WTC11 (cell line): ENCODE measurements around the gene TRIM44. TPM values are rescaled to one million over a fixed set of nuclear protein-coding genes. Genes with fewer than 3 reads are reported as not detected.

Experiments
- ATAC-seq: fragments of 200-7000 bp; cut with Tn5 transposase; 2 replicates; pipeline ENCODE4 v1.10.0; 2021; ENCODE audit warnings: mild to moderate bottlenecking, moderate library complexity
- CTCF ChIA-PET: fragments of 300-600 bp; sonication (Branson Sonifier 250); formaldehyde crosslinking; loops from one replicate; lab custom pipeline; 2021; ENCODE audit warnings: antibody characterized with exemption; lab: Charles Lee
- POLR2A ChIA-PET: fragments of 350-600 bp; sonication (Branson Sonifier 250); formaldehyde crosslinking; loops from one replicate; lab custom pipeline; 2021; ENCODE audit warnings: antibody characterized with exemption; lab: Charles Lee
- DNase-seq: peaks from one replicate; pipeline ENCODE4 v3.0.0; 2021; ENCODE audit warnings: low spot score
- H3K27ac Mint-ChIP-seq: 2 replicates; pipeline ENCODE4 v1.8.0; 2021; ENCODE audit warnings: mixed read lengths
- H3K27me3 Mint-ChIP-seq: 2 replicates; pipeline ENCODE4 v1.8.0; 2021; ENCODE audit warnings: low read depth, mild to moderate bottlenecking, moderate library complexity, mixed read lengths
- H3K36me3 Mint-ChIP-seq: 2 replicates; pipeline ENCODE4 v1.8.0; 2021; ENCODE audit warnings: mixed read lengths
- H3K4me1 Mint-ChIP-seq: 2 replicates; pipeline ENCODE4 v1.8.0; 2022; ENCODE audit warnings: mixed read lengths
- H3K4me3 Mint-ChIP-seq: 2 replicates; pipeline ENCODE4 v1.8.0; 2021; ENCODE audit warnings: mild to moderate bottlenecking, moderate library complexity, mixed read lengths
- H3K9me3 Mint-ChIP-seq: 2 replicates; pipeline ENCODE4 v1.8.0; 2021; ENCODE audit warnings: mixed read lengths
- ATF1 ChIP-seq: sonication (generic); formaldehyde crosslinking; IDR thresholded peaks from 2 replicates; pipeline ENCODE4 v1.8.1; 2023; ENCODE audit warnings: mild to moderate bottlenecking, moderate library complexity, missing genetic modification reagents
- CREM ChIP-seq: sonication (generic); formaldehyde crosslinking; IDR thresholded peaks from 2 replicates; pipeline ENCODE4 v1.8.1; 2022; ENCODE audit warnings: mild to moderate bottlenecking, missing genetic modification reagents, moderate library complexity
- ETV6 ChIP-seq: sonication (generic); formaldehyde crosslinking; IDR thresholded peaks from 2 replicates; pipeline ENCODE4 v1.8.1; 2022; ENCODE audit warnings: mild to moderate bottlenecking, missing genetic modification reagents
- GRHL2 ChIP-seq: fragments of 250-450 bp; sonication (Bioruptor Pico); IDR thresholded peaks from 2 replicates; pipeline ENCODE4 v1.8.0; 2022; ENCODE audit warnings: mild to moderate bottlenecking, moderate library complexity; ENCODE audit not compliant: insufficient replicate concordance, severe bottlenecking
- KAT7 ChIP-seq: sonication (generic); formaldehyde crosslinking; IDR thresholded peaks from 2 replicates; pipeline ENCODE4 v1.8.1; 2023; ENCODE audit warnings: missing genetic modification reagents, mild to moderate bottlenecking, borderline replicate concordance
- MXD4 ChIP-seq: fragments of 250-450 bp; sonication (Bioruptor Pico); IDR thresholded peaks from 2 replicates; pipeline ENCODE4 v1.8.0; 2021; ENCODE audit warnings: mild to moderate bottlenecking, moderate library complexity, borderline replicate concordance
- RELA ChIP-seq: sonication (generic); formaldehyde crosslinking; IDR thresholded peaks from 2 replicates; pipeline ENCODE4 v1.8.1; 2022; ENCODE audit warnings: missing genetic modification reagents, mild to moderate bottlenecking, borderline replicate concordance
- SMAD3 ChIP-seq: sonication (generic); formaldehyde crosslinking; IDR thresholded peaks from 2 replicates; pipeline ENCODE4 v1.8.0; 2022; ENCODE audit warnings: missing genetic modification reagents, mild to moderate bottlenecking, borderline replicate concordance
- SMAD4 ChIP-seq: sonication (generic); formaldehyde crosslinking; IDR thresholded peaks from 2 replicates; pipeline ENCODE4 v1.8.0; 2022; ENCODE audit warnings: mild to moderate bottlenecking, missing genetic modification reagents
- ZNF416 ChIP-seq: fragments of 250-450 bp; sonication (Bioruptor Pico); IDR thresholded peaks from 2 replicates; pipeline ENCODE4 v1.9.0; 2021; ENCODE audit warnings: mild to moderate bottlenecking, inconsistent platforms
- total RNA-seq: library from RNA; stranded (reverse); gene quantifications from 3 replicates; pipeline ENCODE4 v1.2.3, GENCODE V29; 2021
- TF ChIP-seq, protein P1 (sequence below): sonication (generic); formaldehyde crosslinking; IDR thresholded peaks from 2 replicates; pipeline ENCODE4 v1.8.1; 2022; ENCODE audit warnings: low read depth, mild to moderate bottlenecking, moderate library complexity, missing genetic modification reagents, borderline replicate concordance
- TF ChIP-seq, protein P2 (sequence below): sonication (generic); formaldehyde crosslinking; IDR thresholded peaks from 2 replicates; pipeline ENCODE4 v1.8.0; 2022; ENCODE audit warnings: mild to moderate bottlenecking, missing genetic modification reagents
- TF ChIP-seq, protein P3 (sequence below): sonication (generic); formaldehyde crosslinking; IDR thresholded peaks from 2 replicates; pipeline ENCODE4 v1.8.1; 2023; ENCODE audit warnings: mild to moderate bottlenecking, missing genetic modification reagents, borderline replicate concordance
- TF ChIP-seq, protein P4 (sequence below): fragments of 250-450 bp; sonication (Bioruptor Pico); IDR thresholded peaks from 2 replicates; pipeline ENCODE4 v1.9.0; 2021; ENCODE audit warnings: mild to moderate bottlenecking
- TF ChIP-seq, protein P5 (sequence below): fragments of 250-450 bp; sonication (Bioruptor Pico); conservative IDR thresholded peaks from 2 replicates; pipeline ENCODE4 v1.9.0; 2021; ENCODE audit warnings: mild to moderate bottlenecking

Gene TRIM44
- total RNA-seq, 1 experiment from 2014 or later: 27.4 TPM

DNA sequence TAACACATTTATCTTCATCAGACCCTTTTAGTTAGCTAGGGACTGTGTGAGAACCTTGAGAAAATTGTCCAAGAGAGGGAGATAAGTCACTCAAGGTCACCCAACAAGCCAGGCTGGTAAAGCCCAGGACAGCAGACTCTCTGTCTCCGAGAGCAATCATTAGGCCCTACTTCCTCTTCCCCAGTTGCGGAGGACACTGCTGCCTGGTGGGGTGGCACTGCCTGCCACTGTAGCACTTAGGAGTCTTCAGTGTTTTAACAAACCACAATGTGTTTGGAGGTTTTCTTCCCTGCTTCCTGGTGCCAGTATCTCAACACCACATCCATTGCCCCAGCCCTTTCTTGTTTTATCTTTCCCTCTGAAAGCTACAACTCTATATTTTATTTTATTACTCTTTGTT is 149.2 kb downstream of the TRIM44 start:
- Mint-ChIP-seq H3K36me3 (no peaks in the 10 kb centered on the region), H3K27me3 (no peaks in the 10 kb centered on the region), H3K9me3 (no peaks in the 10 kb centered on the region), H3K4me1 (peaks cover 7% of the 10 kb centered on the region; the same call in 1 of the 2 replicates)
- ChIA-PET CTCF (interaction anchor here (3.7 kb wide), 1 partner anchor 10 kb away, joined by 56 read pairs; no protein-coding TSS in a partner anchor), POLR2A (no interaction called here)
- ATAC-seq: no peak
- TF ChIP-seq CREM (CRISPR knock-in tag) (no peak), GRHL2 (CRISPR knock-in tag) (no peak), KAT7 (CRISPR knock-in tag) (no peak), SMAD4 (no peak), RELA (CRISPR knock-in tag) (no peak), ATF1 (CRISPR knock-in tag) (no peak), ZNF416 (no peak)
- TF ChIP-seq, protein P1, sequence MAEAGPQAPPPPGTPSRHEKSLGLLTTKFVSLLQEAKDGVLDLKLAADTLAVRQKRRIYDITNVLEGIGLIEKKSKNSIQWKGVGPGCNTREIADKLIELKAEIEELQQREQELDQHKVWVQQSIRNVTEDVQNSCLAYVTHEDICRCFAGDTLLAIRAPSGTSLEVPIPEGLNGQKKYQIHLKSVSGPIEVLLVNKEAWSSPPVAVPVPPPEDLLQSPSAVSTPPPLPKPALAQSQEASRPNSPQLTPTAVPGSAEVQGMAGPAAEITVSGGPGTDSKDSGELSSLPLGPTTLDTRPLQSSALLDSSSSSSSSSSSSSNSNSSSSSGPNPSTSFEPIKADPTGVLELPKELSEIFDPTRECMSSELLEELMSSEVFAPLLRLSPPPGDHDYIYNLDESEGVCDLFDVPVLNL (CRISPR knock-in tag): no peak
- TF ChIP-seq, protein P2, sequence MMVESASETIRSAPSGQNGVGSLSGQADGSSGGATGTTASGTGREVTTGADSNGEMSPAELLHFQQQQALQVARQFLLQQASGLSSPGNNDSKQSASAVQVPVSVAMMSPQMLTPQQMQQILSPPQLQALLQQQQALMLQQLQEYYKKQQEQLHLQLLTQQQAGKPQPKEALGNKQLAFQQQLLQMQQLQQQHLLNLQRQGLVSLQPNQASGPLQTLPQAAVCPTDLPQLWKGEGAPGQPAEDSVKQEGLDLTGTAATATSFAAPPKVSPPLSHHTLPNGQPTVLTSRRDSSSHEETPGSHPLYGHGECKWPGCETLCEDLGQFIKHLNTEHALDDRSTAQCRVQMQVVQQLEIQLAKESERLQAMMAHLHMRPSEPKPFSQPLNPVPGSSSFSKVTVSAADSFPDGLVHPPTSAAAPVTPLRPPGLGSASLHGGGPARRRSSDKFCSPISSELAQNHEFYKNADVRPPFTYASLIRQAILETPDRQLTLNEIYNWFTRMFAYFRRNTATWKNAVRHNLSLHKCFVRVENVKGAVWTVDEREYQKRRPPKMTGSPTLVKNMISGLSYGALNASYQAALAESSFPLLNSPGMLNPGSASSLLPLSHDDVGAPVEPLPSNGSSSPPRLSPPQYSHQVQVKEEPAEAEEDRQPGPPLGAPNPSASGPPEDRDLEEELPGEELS (CRISPR knock-in tag): no peak
- TF ChIP-seq, all 79 proteins: peak for 0
- no peak overlapping the region for H3K27ac Mint-ChIP-seq
- no peak for DNase-seq
- H3K4me3 Mint-ChIP-seq: no peak overlapping the region

DNA sequence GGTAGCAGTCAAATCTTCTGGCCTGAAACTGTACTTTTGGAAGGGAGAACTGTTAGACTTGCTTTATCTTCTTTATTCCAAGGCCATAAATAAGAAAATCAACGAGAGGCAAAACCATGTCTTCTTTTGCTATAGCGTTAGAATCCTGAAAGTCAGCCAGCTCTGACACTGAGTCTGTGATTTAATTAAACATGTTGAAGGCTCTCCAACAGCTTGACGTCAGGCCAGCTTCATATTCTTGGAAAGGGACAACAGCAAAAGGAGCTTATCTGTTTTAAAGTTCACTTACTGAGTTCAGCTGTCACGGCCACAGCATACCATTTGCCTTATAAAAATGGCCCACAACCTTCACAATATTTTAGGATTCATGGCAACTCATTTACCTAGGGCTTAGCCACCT is 150.3 kb downstream of the TRIM44 start:
- TF ChIP-seq KAT7 (CRISPR knock-in tag) (no peak), SMAD3 (CRISPR knock-in tag) (no peak), ETV6 (no peak), MXD4 (CRISPR knock-in tag) (no peak), ZNF416 (no peak)
- TF ChIP-seq, protein P3, sequence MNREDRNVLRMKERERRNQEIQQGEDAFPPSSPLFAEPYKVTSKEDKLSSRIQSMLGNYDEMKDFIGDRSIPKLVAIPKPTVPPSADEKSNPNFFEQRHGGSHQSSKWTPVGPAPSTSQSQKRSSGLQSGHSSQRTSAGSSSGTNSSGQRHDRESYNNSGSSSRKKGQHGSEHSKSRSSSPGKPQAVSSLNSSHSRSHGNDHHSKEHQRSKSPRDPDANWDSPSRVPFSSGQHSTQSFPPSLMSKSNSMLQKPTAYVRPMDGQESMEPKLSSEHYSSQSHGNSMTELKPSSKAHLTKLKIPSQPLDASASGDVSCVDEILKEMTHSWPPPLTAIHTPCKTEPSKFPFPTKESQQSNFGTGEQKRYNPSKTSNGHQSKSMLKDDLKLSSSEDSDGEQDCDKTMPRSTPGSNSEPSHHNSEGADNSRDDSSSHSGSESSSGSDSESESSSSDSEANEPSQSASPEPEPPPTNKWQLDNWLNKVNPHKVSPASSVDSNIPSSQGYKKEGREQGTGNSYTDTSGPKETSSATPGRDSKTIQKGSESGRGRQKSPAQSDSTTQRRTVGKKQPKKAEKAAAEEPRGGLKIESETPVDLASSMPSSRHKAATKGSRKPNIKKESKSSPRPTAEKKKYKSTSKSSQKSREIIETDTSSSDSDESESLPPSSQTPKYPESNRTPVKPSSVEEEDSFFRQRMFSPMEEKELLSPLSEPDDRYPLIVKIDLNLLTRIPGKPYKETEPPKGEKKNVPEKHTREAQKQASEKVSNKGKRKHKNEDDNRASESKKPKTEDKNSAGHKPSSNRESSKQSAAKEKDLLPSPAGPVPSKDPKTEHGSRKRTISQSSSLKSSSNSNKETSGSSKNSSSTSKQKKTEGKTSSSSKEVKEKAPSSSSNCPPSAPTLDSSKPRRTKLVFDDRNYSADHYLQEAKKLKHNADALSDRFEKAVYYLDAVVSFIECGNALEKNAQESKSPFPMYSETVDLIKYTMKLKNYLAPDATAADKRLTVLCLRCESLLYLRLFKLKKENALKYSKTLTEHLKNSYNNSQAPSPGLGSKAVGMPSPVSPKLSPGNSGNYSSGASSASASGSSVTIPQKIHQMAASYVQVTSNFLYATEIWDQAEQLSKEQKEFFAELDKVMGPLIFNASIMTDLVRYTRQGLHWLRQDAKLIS (CRISPR knock-in tag): no peak
- TF ChIP-seq, protein P4, sequence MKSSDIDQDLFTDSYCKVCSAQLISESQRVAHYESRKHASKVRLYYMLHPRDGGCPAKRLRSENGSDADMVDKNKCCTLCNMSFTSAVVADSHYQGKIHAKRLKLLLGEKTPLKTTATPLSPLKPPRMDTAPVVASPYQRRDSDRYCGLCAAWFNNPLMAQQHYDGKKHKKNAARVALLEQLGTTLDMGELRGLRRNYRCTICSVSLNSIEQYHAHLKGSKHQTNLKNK (CRISPR knock-in tag): no peak
- TF ChIP-seq, protein P5, sequence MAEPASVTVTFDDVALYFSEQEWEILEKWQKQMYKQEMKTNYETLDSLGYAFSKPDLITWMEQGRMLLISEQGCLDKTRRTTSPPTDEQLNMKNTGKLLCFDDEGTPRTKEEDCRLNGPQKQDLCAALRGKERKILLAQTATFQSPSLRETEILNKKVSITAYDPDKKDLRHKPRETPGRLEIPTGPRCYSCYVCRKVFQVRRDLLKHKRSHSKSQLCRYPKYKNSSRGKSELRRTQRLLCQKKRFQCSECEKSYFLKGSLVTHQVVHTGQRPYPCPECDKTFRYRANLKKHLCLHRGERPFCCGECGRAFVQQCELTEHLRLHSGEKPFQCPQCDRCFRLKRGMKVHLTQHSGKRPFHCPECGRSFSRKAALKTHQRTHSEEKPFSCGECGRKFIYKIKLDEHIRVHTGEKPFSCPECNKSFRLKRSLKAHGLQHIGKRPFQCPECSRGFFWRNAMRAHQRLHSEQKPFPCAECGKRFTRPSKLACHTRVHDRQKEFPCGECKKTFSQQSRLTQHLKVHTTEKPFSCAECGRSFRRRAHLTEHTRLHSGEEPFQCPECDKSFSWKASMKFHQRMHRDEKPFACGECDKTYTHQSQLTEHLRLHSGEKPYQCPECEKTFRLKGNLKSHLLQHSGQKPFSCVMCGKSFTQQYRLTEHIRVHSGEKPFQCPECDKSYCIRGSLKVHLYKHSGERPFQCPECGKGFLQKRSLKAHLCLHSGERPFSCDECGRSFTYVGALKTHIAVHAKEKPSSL: no peak
- no peaks in the 10 kb centered on the region for H3K27me3 Mint-ChIP-seq
- H3K4me3 Mint-ChIP-seq: no peak overlapping the region
- H3K4me1 Mint-ChIP-seq: peaks cover 7% of the 10 kb centered on the region; the same call in 1 of the 2 replicates
- CTCF ChIA-PET: interaction anchor here (0.9 to 3.7 kb wide), 3 partner anchors 9 to 257 kb away, joined by 3 to 56 read pairs (median 5); no protein-coding TSS in a partner anchor
- H3K9me3 Mint-ChIP-seq: no peaks in the 10 kb centered on the region
- H3K36me3 Mint-ChIP-seq: no peaks in the 10 kb centered on the region
- H3K27ac Mint-ChIP-seq: no peak overlapping the region
- DNase-seq (no peak), ATAC-seq (no peak)
- POLR2A ChIA-PET: no interaction called here
